HG03066 (cell line): ENCODE data around the gene LRP1B.

Source experiments
- ATAC-seq: cut with Tn5 transposase; IDR thresholded peaks from one replicate; pipeline ENCODE4 v1.9.1; 2021; ENCODE audit warnings: low read depth; ENCODE audit not compliant: unreplicated experiment

The LRP1B gene

GRCh38 chr2:140801311-140801710, 1329.5 kb downstream of the LRP1B start:
- ATAC-seq: peak; percentile 34

DNA sequence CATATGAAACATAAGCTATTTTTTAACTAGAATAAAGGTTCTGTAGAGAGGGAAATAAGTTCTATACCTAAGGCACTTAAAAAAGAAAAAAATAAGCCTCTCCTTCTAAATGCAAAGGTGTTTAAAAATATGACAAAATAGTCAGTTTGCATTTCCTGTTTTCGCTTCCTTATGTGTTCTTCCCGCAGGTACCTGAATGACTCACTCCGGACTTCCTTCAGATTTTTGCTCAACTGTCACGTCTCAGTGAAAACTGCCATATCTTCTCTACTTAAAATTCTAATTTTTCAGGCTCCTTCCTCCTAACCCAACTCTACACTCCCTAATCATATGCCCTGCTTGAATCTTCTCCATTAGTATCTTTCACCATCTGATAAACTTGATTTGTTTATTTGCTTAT, 1333.1 kb downstream of the LRP1B start:
- ATAC-seq: peak; percentile 91

DNA sequence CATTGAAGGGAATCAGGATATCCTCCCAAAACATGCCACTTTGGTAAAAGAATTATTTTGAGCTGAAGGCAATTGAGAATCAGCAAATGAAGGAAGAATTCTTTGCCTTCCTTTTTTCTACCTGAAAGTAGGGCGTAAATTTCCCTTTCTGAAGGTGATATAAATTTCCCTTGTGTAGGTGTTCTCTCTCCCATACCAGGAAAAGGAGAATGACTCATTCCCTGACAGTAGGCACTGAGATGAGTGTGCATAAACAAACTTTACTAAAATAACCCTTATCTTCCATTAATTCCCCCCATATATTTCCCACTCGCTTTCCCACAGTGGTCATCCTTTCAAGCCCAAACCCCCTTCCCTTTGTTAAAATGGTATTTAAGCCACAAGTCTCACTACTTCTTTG, 1339.0 kb downstream of the LRP1B start:
- ATAC-seq: no peak

- ATAC-seq: no peak
Measured at GRCh38 chr2:140786585-140786984, 1344.2 kb downstream of the LRP1B start.

GRCh38 chr2:140775411-140775810, 1355.4 kb downstream of the LRP1B start:
- no peak for ATAC-seq

GRCh38 chr2:140770645-140771044, 1360.2 kb downstream of the LRP1B start:
- ATAC-seq: no peak

- ATAC-seq: no peak
Measured at GRCh38 chr2:140761807-140762206, 1369.0 kb downstream of the LRP1B start.

GRCh38 chr2:140759426-140760156, 1371.2 kb downstream of the LRP1B start:
- ATAC-seq: no peak

DNA sequence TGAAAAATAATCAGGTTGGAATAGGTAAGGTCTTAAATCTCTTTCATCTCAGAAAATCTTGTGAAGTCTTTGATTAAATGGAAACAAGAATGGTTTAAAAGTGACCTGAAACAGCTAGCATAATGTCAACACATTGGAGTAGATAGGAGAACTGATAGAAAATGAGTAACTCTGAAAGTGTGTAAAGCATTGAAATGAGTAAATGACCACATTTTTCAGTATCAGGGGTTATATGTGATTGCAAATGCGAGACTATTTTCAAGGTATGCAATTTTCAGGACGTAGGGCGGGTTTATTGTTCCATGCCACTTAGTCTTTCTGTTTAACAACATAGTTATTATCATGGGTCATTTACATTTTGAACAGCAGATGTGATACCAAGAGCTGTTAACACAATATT, 1383.2 kb downstream of the LRP1B start:
- ATAC-seq: peak; percentile 94

DNA sequence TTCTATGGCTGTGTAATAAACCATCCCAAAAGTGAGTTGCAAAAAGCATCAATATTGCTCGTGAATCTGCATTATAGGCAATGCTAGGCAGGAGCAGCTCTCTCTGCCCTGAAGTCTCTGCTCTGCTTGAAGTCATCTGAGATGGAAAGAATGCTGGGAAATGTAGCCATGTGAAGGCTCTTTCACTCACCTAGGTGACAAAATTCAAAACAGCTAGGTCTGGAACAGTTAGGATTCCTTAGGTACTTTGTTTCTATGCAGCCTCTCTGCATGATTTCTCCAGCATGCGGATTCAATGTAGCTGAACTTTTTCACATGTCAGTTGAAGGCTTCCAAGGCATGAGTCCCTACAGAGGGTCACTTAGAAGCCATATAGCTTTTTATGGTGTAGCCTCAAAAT, 1383.7 kb downstream of the LRP1B start:
- ATAC-seq: no peak

- ATAC-seq: no peak
Measured at GRCh38 chr2:140744379-140744778, 1386.4 kb downstream of the LRP1B start.

DNA sequence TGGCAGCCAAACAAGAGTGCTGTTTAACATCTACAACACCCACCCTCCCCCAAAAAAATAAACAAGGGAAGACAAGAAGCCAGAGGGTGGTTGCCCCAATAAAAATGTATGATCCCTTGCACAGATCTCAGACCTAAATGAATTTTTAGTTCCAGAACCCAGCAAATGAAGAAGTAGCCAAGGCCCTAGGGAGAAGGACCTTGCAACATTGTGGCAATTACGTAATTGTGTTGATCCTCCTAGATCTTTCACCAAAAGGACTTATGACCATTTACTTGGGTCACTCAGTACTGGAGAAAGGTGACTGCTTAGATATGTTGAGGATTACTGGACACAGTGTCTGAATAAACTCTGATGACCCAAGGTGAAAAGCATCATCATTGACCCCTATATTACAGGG, 1393.8 kb downstream of the LRP1B start:
- no peak for ATAC-seq

- ATAC-seq: no peak
Measured at GRCh38 chr2:140734992-140735391, 1395.8 kb downstream of the LRP1B start.

DNA sequence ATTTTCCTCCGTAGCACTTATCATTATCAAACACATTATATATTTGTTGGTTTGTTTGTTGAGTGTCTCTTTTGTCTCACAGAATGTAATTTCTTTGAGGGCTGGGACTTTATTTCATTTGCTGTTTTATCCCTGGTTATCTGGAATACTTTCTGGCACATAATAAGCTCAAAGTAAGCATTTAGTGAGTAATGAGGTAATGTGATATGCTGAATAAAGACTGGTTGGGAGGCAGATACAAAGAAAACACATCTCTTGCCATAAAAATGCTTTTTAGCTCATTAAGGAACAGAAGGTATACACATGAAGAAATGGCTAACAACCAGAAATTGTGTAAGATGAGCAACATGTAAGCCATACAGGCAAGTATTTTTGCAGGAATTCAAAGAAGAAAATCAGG, 1411.8 kb downstream of the LRP1B start:
- ATAC-seq: no peak

DNA sequence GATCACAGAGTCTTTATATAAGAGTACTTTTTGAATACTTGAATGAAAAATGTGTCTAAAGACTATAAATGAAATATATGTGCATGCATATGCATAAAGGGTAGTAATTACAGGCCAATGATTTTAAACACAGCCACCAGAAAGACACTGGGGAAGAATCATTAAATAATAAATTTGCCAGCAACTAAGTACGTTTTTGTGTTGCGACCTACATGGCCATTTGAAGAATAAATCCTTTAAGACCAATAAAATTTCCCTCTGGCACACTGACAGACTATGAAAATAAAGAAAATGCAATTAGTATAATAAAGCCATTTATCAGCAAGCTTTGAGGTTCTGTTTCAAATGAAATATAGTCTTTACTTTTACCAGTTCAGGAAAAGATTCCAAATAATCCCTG, 1413.3 kb downstream of the LRP1B start:
- no peak for ATAC-seq

DNA sequence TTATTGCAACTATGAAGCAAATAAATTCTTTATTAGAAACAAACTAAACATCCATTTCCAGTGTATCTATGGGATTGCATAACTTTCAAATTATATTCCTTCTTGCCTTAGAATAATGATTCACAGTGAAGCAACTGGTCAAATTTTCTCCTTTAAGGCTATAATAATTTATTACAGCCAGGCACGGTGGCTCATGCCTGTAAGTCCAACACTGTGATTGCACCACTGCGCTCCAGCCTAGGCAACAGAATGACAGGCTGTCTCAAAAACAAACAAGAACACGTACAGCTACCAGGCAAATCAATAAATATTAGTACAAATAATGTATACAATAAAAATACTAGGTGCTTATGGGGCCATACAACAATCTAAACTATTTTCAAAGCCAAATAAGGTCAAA, 1416.2 kb downstream of the LRP1B start:
- no peak for ATAC-seq

DNA sequence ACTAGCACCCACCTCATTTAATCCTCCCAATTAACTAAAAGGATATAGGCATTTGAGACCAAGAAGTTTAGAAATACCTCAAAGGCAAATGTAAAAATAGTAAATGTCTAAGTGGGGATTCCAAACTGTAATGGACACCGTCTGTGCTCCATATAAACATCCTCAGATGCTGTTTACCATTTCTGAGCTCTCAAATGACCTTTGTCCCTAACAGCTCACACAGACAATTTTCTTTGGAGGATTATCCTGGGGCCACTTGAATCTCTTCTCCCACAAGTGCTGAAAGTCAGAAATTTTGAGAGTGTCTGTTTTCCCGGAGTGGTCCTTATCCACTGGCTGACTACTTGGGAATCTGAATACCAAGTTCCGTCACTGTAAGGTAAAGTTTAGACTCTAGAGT, 1418.9 kb downstream of the LRP1B start:
- ATAC-seq: no peak

GRCh38 chr2:140701726-140702125, 1429.1 kb downstream of the LRP1B start:
- no peak for ATAC-seq

- ATAC-seq: no peak
Measured at GRCh38 chr2:140698636-140699035, 1432.2 kb downstream of the LRP1B start.

- no peak for ATAC-seq
Measured at GRCh38 chr2:140696449-140696848, 1434.4 kb downstream of the LRP1B start.

DNA sequence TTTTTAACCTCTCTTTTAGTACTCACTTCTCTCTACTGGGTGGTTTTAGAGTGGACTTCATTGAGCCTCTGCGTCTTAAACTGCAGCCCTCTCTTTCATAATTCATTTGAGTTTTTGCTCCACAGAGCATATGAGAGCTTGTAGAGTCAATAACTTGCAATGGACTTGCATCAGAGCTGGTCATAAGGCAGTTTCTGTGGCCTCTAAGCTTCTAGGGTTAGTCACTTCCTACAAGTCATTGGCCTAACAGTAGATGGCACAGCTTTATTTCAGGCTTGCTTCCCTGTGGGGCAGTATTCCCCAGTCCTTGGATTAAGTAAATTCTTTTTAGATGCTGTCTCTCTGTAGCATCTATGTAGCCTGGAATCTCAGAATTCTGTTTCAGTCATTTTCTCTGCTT, 1435.7 kb downstream of the LRP1B start:
- ATAC-seq: no peak

- no peak for ATAC-seq
Measured at GRCh38 chr2:140687825-140688224, 1443.0 kb downstream of the LRP1B start.

GRCh38 chr2:140683658-140684057, 1447.2 kb downstream of the LRP1B start:
- ATAC-seq: no peak
